Measurements from ENCODE around the gene KLHL11. TPM values are rescaled to one million over a fixed set of nuclear protein-coding genes. Genes with fewer than 3 reads are reported as not detected.

The KLHL11 gene
- total RNA-seq, 2 donors from 2014 or later: 15.1 to 16.2 TPM

DNA sequence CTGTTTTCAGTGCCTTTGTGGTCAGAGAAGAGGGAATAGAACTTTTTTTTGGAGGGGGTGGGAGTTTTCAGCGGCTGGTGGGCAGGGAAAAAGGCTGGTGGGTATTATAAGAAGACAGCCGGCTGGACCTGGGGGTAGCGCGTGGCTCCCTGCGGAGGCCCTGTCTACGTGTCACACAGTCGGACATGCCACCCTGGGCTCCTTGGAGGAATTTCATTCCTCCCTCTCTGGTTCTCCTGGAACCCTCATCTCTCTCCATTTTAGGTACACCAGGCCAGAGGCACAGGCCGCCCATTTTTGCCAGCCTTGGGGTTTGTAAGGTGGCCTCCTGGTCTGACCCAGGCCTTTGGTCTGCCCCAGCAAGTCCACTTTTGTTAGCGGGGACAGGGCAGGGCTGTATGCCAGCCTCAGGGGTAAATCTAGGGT is 51.5 kb downstream of the KLHL11 start:
- Mint-ChIP-seq H3K9me3 (no peaks in the 10 kb centered on the region), H3K27ac (peak overlapping the region; percentile 28), H3K4me3 (peak overlapping the region; percentile 85), H3K4me1 (peaks cover 6% of the 10 kb centered on the region), H3K36me3 (ENCODE audit: low read depth) (no peaks in the 10 kb centered on the region), H3K27me3 (peaks cover 3% of the 10 kb centered on the region)
- no peak for ATAC-seq (replicated peaks)

DNA sequence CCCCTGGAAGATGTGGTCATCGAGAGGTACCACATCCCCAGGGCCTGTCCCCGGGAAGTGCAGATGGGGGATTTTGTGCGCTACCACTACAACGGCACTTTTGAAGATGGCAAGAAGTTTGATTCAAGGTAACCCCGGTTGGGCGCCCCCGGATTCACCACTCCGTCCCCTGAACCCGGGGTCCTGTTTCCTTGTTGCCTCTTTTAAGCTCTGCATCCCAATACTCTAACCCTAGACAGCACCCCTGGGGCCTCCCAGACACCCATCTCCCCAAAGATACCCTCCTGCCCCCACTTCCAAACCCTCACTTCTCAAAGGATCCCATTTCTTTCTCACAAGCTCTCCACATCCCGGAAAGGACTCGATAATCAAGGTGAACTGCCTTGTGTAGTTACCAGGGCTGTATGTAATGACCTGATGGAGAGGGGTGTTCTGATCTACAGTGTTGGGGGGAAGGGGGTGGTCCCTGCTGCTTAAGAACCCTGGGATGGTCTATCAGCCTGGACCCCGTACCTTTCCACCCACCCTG is 52.0 kb downstream of the KLHL11 start:
- ATAC-seq (replicated peaks): no peak
- H3K27ac Mint-ChIP-seq: no peak overlapping the region
- H3K36me3 Mint-ChIP-seq (ENCODE audit: low read depth): no peaks in the 10 kb centered on the region
- peak overlapping the region; percentile 85 for H3K4me3 Mint-ChIP-seq
- H3K27me3 Mint-ChIP-seq: peaks cover 3% of the 10 kb centered on the region
- H3K9me3 Mint-ChIP-seq: no peaks in the 10 kb centered on the region
- peaks cover 6% of the 10 kb centered on the region for H3K4me1 Mint-ChIP-seq

DNA sequence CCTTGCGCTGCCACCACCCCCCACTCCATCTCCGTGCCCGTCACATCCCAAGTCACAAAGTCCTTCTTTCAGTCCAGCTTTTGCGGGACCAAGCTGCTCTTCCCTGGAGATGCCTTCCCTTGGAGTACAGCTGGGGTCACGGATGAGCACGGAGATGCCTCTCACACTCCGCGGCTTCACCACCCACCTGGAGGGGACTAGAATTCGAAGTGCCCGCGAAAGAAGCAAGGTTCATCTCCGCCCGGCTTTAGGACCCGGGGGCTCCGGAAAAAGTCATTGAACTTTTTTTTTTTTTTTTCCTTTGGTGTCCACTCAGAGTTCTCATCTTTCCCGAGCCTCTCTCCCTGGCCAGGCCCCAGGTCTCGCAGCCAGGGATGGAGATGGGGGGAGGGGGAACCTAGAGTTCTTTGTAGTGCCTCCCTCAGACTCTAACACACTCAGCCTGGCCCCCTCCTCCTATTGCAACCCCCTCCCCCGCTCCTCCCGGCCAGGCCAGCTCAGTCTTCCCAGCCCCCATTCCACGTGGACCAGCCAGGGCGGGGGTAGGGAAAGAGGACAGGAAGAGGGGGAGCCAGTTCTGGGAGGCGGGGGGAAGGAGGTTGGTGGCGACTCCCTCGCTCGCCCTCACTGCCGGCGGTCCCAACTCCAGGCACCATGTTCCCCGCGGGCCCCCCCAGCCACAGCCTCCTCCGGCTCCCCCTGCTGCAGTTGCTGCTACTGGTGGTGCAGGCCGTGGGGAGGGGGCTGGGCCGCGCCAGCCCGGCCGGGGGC is 52.7 kb downstream of the KLHL11 start, which contains the start of gene FKBP10:
Gene FKBP10 (plus strand): TSS at position 624 of the 771 bp plus-strand sequence. CDS start 31 bp downstream, at position 655.
- peaks cover 6% of the 10 kb centered on the region for H3K4me1 Mint-ChIP-seq
- H3K36me3 Mint-ChIP-seq (ENCODE audit: low read depth): no peaks in the 10 kb centered on the region
- ATAC-seq (replicated peaks): no peak
- peak within 1 kb of the TSS; percentile 85 for H3K4me3 Mint-ChIP-seq
- no peaks in the 10 kb centered on the region for H3K9me3 Mint-ChIP-seq
- peak within 1 kb of the TSS; percentile 73 for H3K27ac Mint-ChIP-seq
- H3K27me3 Mint-ChIP-seq: peaks cover 3% of the 10 kb centered on the region

DNA sequence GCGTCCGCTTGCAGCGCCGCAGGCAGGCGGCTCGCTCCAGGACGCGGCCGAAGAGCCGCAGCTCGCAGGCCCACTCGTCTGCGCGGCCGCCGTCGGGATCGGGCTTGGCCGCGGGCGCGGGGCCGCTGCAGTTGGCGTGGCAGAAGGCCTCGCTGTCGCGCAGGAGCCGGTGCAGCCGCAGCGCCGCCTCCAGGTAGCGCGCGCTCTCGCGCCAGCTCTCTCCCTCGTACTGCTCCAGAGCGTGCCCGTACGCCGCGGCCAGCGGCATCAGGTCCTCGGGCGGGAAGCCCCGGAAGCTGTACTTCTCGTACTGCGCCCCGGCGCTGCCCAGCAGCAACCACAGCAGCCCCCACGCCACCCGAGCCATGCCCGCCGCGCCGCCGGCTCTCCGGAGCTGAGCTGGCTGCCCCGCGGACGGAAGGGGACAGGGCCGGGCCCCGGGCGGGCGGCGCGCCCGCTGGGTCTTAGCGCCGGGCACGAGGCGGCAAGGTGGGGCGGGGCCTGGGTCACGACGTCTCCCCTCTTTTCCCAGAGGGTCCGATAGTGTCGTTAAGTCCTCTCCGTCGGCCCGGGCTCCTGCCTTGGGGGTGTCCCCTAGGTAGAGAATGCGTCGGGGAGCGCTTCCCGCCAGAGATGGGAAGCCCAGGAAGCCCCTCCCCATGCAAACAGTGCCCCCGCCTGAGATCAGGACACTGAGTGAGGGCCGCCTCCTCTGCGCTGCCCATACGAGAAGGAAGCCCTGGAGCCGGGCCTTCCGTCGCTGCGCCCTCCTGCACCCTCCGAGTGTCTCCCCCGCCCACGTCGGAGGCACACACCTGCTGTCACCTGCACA is 53.5 kb downstream of the KLHL11 start, which contains the start of gene P3H4:
Gene P3H4 (minus strand): TSS at position 401 of the 832 bp plus-strand sequence. CDS start 34 bp downstream, at position 367.
- peaks cover 3% of the 10 kb centered on the region for H3K27me3 Mint-ChIP-seq
- peak; percentile 91 for ATAC-seq (replicated peaks)
- H3K36me3 Mint-ChIP-seq (ENCODE audit: low read depth): no peaks in the 10 kb centered on the region

DNA sequence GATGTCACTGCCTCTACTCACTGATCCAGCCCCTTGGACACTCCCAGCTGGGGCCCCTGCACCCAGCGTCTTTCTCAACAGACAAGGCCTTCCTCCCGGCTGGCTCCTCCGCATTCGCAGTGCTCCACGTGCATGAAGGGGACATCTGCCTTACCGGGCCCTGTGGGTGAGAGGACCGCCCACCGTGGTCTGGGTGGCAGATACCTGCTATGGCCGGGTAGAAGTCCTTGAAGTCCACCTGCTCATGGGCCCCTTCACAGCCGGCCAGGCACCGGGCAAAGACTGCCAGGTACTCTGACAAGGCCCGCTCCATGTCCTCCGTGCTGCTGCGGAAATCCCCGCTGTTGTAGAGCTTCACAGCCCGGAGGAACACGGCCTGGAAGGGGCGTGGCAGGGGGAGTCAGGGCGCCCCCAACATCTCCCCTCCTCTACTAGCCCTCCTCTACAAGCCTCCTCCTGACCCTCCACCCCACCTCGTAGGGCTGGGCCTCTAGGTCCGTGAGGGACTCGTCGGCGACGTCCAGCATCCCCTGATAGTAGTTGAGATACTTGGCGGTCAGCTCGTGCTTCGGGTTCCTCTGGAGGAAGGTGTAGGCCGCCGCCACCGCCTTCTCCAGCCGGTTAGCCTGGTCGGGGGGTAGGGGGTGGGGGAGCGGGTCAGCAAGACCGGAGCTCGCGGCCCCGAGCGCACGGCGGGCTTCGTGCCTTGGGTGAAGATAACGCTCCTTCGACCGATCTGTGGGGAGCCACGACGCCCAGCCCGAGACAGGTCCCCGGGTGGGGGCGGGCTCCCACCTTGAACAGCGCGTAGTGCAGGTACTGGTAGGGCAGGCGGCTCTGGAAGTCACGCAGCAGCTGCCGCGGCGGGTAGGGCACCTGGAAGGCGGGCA is 54.3 kb downstream of the KLHL11 start:
- H3K4me1 Mint-ChIP-seq: peaks cover 6% of the 10 kb centered on the region
- ATAC-seq (replicated peaks): peak; percentile 37
- H3K9me3 Mint-ChIP-seq: no peaks in the 10 kb centered on the region
- no peak overlapping the region for H3K27ac Mint-ChIP-seq
- no peaks in the 10 kb centered on the region for H3K36me3 Mint-ChIP-seq (ENCODE audit: low read depth)
- H3K27me3 Mint-ChIP-seq: peaks cover 3% of the 10 kb centered on the region
- peak overlapping the region; percentile 85 for H3K4me3 Mint-ChIP-seq

More for the DNA sequence above, 53.5 kb downstream of the KLHL11 start, which contains the start of gene P3H4:
- Mint-ChIP-seq H3K4me1 (peaks cover 6% of the 10 kb centered on the region), H3K9me3 (no peaks in the 10 kb centered on the region), H3K27ac (peak within 1 kb of the TSS; percentile 73), H3K4me3 (peak within 1 kb of the TSS; percentile 85)

DNA sequence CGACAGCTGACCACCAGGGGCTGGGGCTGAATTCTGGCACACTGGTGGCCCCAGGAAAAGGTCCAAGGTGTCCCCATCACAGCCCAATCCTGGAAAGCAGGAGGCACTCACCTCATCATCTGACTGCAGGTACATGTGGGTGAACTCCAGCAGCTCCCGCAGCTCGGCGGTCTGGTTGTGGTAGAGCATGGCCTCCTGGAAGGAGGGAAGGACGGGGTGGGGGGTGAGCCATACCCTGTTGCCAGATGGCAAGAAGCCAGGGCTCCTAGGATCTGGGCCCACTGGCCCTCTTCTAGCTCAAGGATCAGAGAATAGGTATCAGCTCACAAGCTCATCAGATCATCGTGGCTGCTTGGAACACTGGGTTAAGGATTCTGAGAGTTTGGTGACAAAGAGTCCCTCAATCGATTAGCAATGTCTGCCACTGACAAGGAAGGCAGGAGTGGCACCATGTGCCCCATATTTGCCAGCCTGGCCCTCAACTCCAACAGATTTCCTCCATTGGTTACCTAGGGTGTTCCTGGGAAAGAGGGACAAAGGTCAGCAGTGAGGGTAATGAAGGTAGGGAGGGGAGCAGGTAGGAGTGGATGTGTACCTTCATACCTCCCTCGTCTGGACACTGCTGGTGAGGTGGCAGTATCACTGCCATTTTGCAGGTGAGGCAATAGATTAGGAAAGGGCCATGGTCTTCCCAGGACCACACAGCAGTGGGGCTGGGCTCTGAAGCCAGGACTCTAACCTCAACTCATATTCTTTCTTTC is 58.4 kb downstream of the KLHL11 start:
- Mint-ChIP-seq H3K36me3 (ENCODE audit: low read depth) (no peaks in the 10 kb centered on the region), H3K27me3 (no peaks in the 10 kb centered on the region), H3K9me3 (no peaks in the 10 kb centered on the region), H3K4me1 (peaks cover 6% of the 10 kb centered on the region), H3K4me3 (no peak overlapping the region), H3K27ac (no peak overlapping the region)
- no peak for ATAC-seq (replicated peaks)

Other genes starting within 250 kb of the KLHL11 start
- 1 to 10 TPM in 1 of 2 donors, under 1 TPM in 1; 0.58 to 2.5 TPM for gene KRT17, start 240.8 kb downstream of the KLHL11 start, total RNA-seq
- gene EIF1, start 176.5 kb downstream of the KLHL11 start, total RNA-seq: 100 to 1,000 TPM; 925 to 935 TPM
- not detected for gene GAST, start 153.1 kb downstream of the KLHL11 start, total RNA-seq
- under 1 TPM; 0.13 to 0.15 TPM for gene HAP1, start 130.8 kb downstream of the KLHL11 start, total RNA-seq
- under 1 TPM; 0.32 to 0.45 TPM for gene JUP, start 78.7 kb downstream of the KLHL11 start, total RNA-seq
- gene P3H4, start 53.5 kb downstream of the KLHL11 start, total RNA-seq: under 1 TPM; 0.64 to 0.89 TPM
- under 1 TPM; 0.09 to 0.37 TPM for gene FKBP10, start 52.4 kb downstream of the KLHL11 start, total RNA-seq
- gene NT5C3B, start 29.2 kb downstream of the KLHL11 start, total RNA-seq: 10 to 100 TPM; 51.2 to 70.3 TPM
- under 1 TPM in 1 of 2 donors, not detected in 1; 0.16 TPM for gene KLHL10, start 27.6 kb downstream of the KLHL11 start, total RNA-seq
- gene ACLY, start 53.5 kb upstream of the KLHL11 start, total RNA-seq: 100 to 1,000 TPM in 1 of 2 donors, 10 to 100 TPM in 1; 95.4 to 222 TPM
- gene ODAD4, start 65.2 kb upstream of the KLHL11 start, total RNA-seq: under 1 TPM; 0.63 to 0.93 TPM
- gene CNP, start 101.4 kb upstream of the KLHL11 start, total RNA-seq: 10 to 100 TPM; 51.4 to 82.9 TPM
- gene DNAJC7, start 152.0 kb upstream of the KLHL11 start, total RNA-seq: 100 to 1,000 TPM in 1 of 2 donors, 10 to 100 TPM in 1; 79.5 to 118 TPM
- gene NKIRAS2, start 154.7 kb upstream of the KLHL11 start, total RNA-seq: 10 to 100 TPM; 12.0 to 14.9 TPM
- under 1 TPM; 0.06 to 0.32 TPM for gene C17orf113, start 185.2 kb upstream of the KLHL11 start, total RNA-seq
- under 1 TPM; 0.15 to 0.48 TPM for gene ZNF385C, start 233.1 kb upstream of the KLHL11 start, total RNA-seq
- gene DHX58, start 247.3 kb upstream of the KLHL11 start, total RNA-seq: 10 to 100 TPM; 12.0 to 19.1 TPM

Measured in activated T-helper 17 cell treated with anti-CD3 and anti-CD28 coated beads, Interleukin-2, amount 50 U/mL, for 72 hours (primary cell).